Measurements from ENCODE around the gene PIPOX.

GRCh38 chr17:29041091-29041490 lies 1.9 kb upstream of the PIPOX start:
- TF ChIP-seq CTCF (IDR thresholded peaks at IDR 0.05; ENCODE audit: extremely low read depth in 1 of 2, insufficient read depth in 1 of 2, low read depth in 1 of 2, low read length in 2 of 2) (no peak), EZH2 (IDR thresholded peaks at IDR 0.05; ENCODE audit: borderline replicate concordance, low read depth, low read length, severe bottlenecking) (no peak), MAX (IDR thresholded peaks at IDR 0.05; ENCODE audit: insufficient read depth, insufficient read length) (no peak), MYC (IDR thresholded peaks at IDR 0.05; ENCODE audit: low read depth, low read length) (no peak), POLR2AphosphoS5 (IDR thresholded peaks at IDR 0.05; ENCODE audit: insufficient read depth, low read depth, low read length) (no peak), POLR2A (IDR thresholded peaks at IDR 0.05; ENCODE audit: low read depth, low read length) (no peak)
